Vagina (tissue), 2 donors: ENCODE data around the gene MEDAG.

Source experiments
- CTCF ChIP-seq, 3 experiments: fragments of 450-650 bp in 2 of 3; fragments of 200-600 bp in 1 of 3; sonication (generic) in 1 of 3; IDR thresholded peaks; one replicate each; pipeline ENCODE4 v1.5.1; 2017 to 2019; ENCODE audit warnings: antibody characterized with exemption in 3 of 3, mild to moderate bottlenecking in 2 of 3, moderate library complexity in 2 of 3
- POLR2A ChIP-seq, 2 donors: fragments of 450-650 bp; IDR thresholded peaks; one replicate each; pipeline ENCODE4 v1.6.1; 2017; ENCODE audit warnings: antibody characterized with exemption in 2 of 2, mild to moderate bottlenecking in 2 of 2, moderate library complexity in 2 of 2

GRCh38 chr13:30871588-30872275, 34.3 kb upstream of the MEDAG start:
- TF ChIP-seq CTCF (IDR thresholded peaks at IDR 0.05) (no peak), POLR2A (IDR thresholded peaks at IDR 0.05) (no peak)
